ACHN (cell line): Measurements from ENCODE around the gene MAP3K8.

Experiments
- DNase-seq: peaks from one replicate; pipeline ENCODE4 v3.0.0-alpha.2; 2015
- in situ Hi-C: cut with HindIII; loops from 2 replicates; pipeline ENCODE4 v1.10.0; 2017; ENCODE audit warnings: low sequenced_read_pairs, low pct_ligation_motif_present, low pct_unique_long_range_greater_than_20kb

Gene MAP3K8

GRCh38 chr10:30433730-30434272 lies at the start of gene MAP3K8:
Gene MAP3K8, plus strand, starts transcription at chr10:30434184. Its CDS starts 4,755 bp downstream, at chr10:30438939.
- DNase-seq, result peak; percentile 89
- in situ Hi-C loops, result no loop called here

GRCh38 chr10:30384701-30385201 lies 49.2 kb upstream of the MAP3K8 start:
- in situ Hi-C loops, result no loop called here
- peak; percentile 34 for DNase-seq

GRCh38 chr10:30386801-30387588 lies 47.0 kb upstream of the MAP3K8 start:
- in situ Hi-C loops, result no loop called here
- DNase-seq, result no peak

- in situ Hi-C loops, result no loop called here
- peak; percentile 33 for DNase-seq
Measured at GRCh38 chr10:30387646-30388243, 46.2 kb upstream of the MAP3K8 start.

GRCh38 chr10:30389543-30389942 lies 44.4 kb upstream of the MAP3K8 start:
- no peak for DNase-seq
- in situ Hi-C loops, result no loop called here

GRCh38 chr10:30390207-30390606 lies 43.8 kb upstream of the MAP3K8 start:
- no peak for DNase-seq
- in situ Hi-C loops, result no loop called here

- in situ Hi-C loops, result no loop called here
- no peak for DNase-seq
Measured at GRCh38 chr10:30391266-30391665, 42.7 kb upstream of the MAP3K8 start.

GRCh38 chr10:30392564-30392990 lies 41.4 kb upstream of the MAP3K8 start:
- peak; percentile 54 for DNase-seq
- in situ Hi-C loops, result no loop called here

- no peak for DNase-seq
- in situ Hi-C loops, result no loop called here
Measured at GRCh38 chr10:30396293-30396692, 37.7 kb upstream of the MAP3K8 start.

GRCh38 chr10:30396698-30397097 lies 37.3 kb upstream of the MAP3K8 start:
- in situ Hi-C loops, result no loop called here
- DNase-seq, result no peak

- in situ Hi-C loops, result no loop called here
- no peak for DNase-seq
Measured at GRCh38 chr10:30398193-30398592, 35.8 kb upstream of the MAP3K8 start.

GRCh38 chr10:30398788-30399187 lies 35.2 kb upstream of the MAP3K8 start:
- DNase-seq, result no peak
- in situ Hi-C loops, result no loop called here

GRCh38 chr10:30403494-30403893 lies 30.5 kb upstream of the MAP3K8 start:
- no peak for DNase-seq
- in situ Hi-C loops, result no loop called here

GRCh38 chr10:30404540-30404939 lies 29.4 kb upstream of the MAP3K8 start:
- DNase-seq, result no peak

GRCh38 chr10:30411263-30411662 lies 22.7 kb upstream of the MAP3K8 start:
- no peak for DNase-seq
- in situ Hi-C loops, result no loop called here

More at GRCh38 chr10:30404540-30404939, 29.4 kb upstream of the MAP3K8 start:
- in situ Hi-C loops, result no loop called here

GRCh38 chr10:30412901-30413300 lies 21.1 kb upstream of the MAP3K8 start:
- in situ Hi-C loops, result no loop called here
- no peak for DNase-seq

- in situ Hi-C loops, result no loop called here
- DNase-seq, result peak; percentile 55
Measured at GRCh38 chr10:30413996-30414576, 19.9 kb upstream of the MAP3K8 start.

GRCh38 chr10:30415593-30415992 lies 18.4 kb upstream of the MAP3K8 start:
- DNase-seq, result no peak
- in situ Hi-C loops, result no loop called here

GRCh38 chr10:30417301-30417700 lies 16.7 kb upstream of the MAP3K8 start:
- in situ Hi-C loops, result no loop called here
- DNase-seq, result no peak
